Body of pancreas (tissue), 4 donors: ENCODE results near the gene EPHB2. TPM values are rescaled to one million over a fixed set of nuclear protein-coding genes. Genes with fewer than 3 reads are reported as not detected.

Source experiments
- ATAC-seq: fragments of 150-250 bp; one replicate; pipeline ENCODE4 v1.9.1; 2016
- DNase-seq, 4 donors: peaks; one replicate each; pipeline ENCODE4 v3.0.0-alpha.2; 2019
- H3K27ac ChIP-seq, 4 donors: fragments of 200-600 bp; sonication (generic); 1 replicate in 3 of 4; 2 replicates in 1 of 4; pipeline versions ENCODE4 v1.5.1 to v1.6.1; 2016 to 2019; ENCODE audit warnings: mild to moderate bottlenecking in 1 of 4, mixed read lengths in 1 of 4, moderate library complexity in 1 of 4
- H3K27me3 ChIP-seq, 2 donors: fragments of 200-600 bp; sonication (generic); one replicate each; pipeline ENCODE4 v1.6.0; 2016; ENCODE audit warnings: mild to moderate bottlenecking in 1 of 2
- H3K36me3 ChIP-seq, 2 donors: fragments of 200-600 bp; sonication (generic); replicated peaks in 1 of 2; 2 replicates each; pipeline ENCODE4 v1.5.1; 2016; ENCODE audit warnings: low read depth in 2 of 2; ENCODE audit not compliant: insufficient read depth in 1 of 2
- H3K4me1 ChIP-seq: fragments of 200-600 bp; sonication (generic); one replicate; pipeline ENCODE4 v1.6.0; 2016
- H3K4me3 ChIP-seq, 2 donors: fragments of 200-600 bp; sonication (generic); 1 replicate in 1 of 2; 2 replicates in 1 of 2; pipeline ENCODE4 v1.5.1; 2016 to 2019
- H3K9me3 ChIP-seq, 3 donors: fragments of 200-600 bp; sonication (generic); 1 replicate in 2 of 3; 2 replicates in 1 of 3; pipeline ENCODE4 v1.5.1; 2016
- CTCF ChIP-seq, 7 experiments: fragments of 450-650 bp in 4 of 7; fragments of 200-600 bp in 3 of 7; sonication (generic) in 3 of 7; IDR thresholded peaks; one replicate each; pipeline ENCODE4 v1.5.1; 2016 to 2019; ENCODE audit warnings: antibody characterized with exemption in 7 of 7
- POLR2A ChIP-seq, 3 donors: fragments of 450-650 bp; IDR thresholded peaks; one replicate each; pipeline ENCODE4 v1.6.1; 2016; ENCODE audit warnings: antibody characterized with exemption in 3 of 3, mild to moderate bottlenecking in 2 of 3
- WGBS, 2 donors: methylation state at CpG; one replicate each; pipeline ENCODE4 v1.1.5; 2017; 5-methylcytosine and 5-hydroxymethylcytosine counted together
- intact Hi-C: fragments of 100-400 bp; cut with DNase I; formaldehyde crosslinking; loops from one replicate; pipeline ENCODE4 v1.15.1; 2023
- total RNA-seq, 2 donors: library from RNA; depleted of rRNA; stranded (reverse); fragments of >200 nt; gene quantifications; one replicate each; pipeline ENCODE4 v1.1.0, GENCODE V29; 2016

Gene EPHB2
- total RNA-seq, 2 donors from 2014 or later: 2.9 to 7.9 TPM

GRCh38 chr1:22810378-22810777 is 99.7 kb downstream of the EPHB2 start:
- no peak for DNase-seq
- ATAC-seq: no peak
- WGBS, 2 donors: 33 to 64% methylated on average over 1 to 2 of the region's 2 CpGs
- no peak overlapping the region for H3K27ac ChIP-seq
- H3K27me3 ChIP-seq: no peaks in the 10 kb centered on the region
- TF ChIP-seq CTCF (IDR thresholded peaks at IDR 0.05): no peak
- TF ChIP-seq POLR2A (IDR thresholded peaks at IDR 0.05): no peak
- no peaks in the 10 kb centered on the region for H3K9me3 ChIP-seq
- H3K36me3 ChIP-seq: no peaks in the 10 kb centered on the region
- intact Hi-C loops: no loop called here
- H3K4me3 ChIP-seq: no peak overlapping the region
- peaks cover 10% of the 10 kb centered on the region for H3K4me1 ChIP-seq

GRCh38 chr1:22812092-22812880 is 101.6 kb downstream of the EPHB2 start:
- Histone ChIP-seq H3K4me1 (peaks cover 11% of the 10 kb centered on the region), H3K4me3 (no peak overlapping the region), H3K27ac (no peak overlapping the region), H3K9me3 (no peaks in the 10 kb centered on the region), H3K36me3 (no peaks in the 10 kb centered on the region), H3K27me3 (no peaks in the 10 kb centered on the region)
- intact Hi-C loops: no loop called here
- DNase-seq: no peak
- TF ChIP-seq CTCF (IDR thresholded peaks at IDR 0.05) (no peak), POLR2A (IDR thresholded peaks at IDR 0.05) (no peak)
- WGBS, 2 donors: 74 to 82% methylated on average over 18 of the region's 18 CpGs
- no peak for ATAC-seq

- H3K9me3 ChIP-seq: no peaks in the 10 kb centered on the region
- no peak for TF ChIP-seq POLR2A (IDR thresholded peaks at IDR 0.05)
- no peak for TF ChIP-seq CTCF (IDR thresholded peaks at IDR 0.05)
- peaks cover 11% of the 10 kb centered on the region for H3K4me1 ChIP-seq
- no peaks in the 10 kb centered on the region for H3K27me3 ChIP-seq
- no peak for ATAC-seq
- 78 to 81% methylated on average over 5 to 7 of the region's 7 CpGs for WGBS, 2 donors
- H3K36me3 ChIP-seq: no peaks in the 10 kb centered on the region
- H3K4me3 ChIP-seq: no peak overlapping the region
- H3K27ac ChIP-seq: no peak overlapping the region
- intact Hi-C loops: no loop called here
- no peak for DNase-seq
Observed at GRCh38 chr1:22812993-22813790, 102.6 kb downstream of the EPHB2 start.

GRCh38 chr1:22814176-22815042 is 103.8 kb downstream of the EPHB2 start:
- no peaks in the 10 kb centered on the region for H3K9me3 ChIP-seq
- no peaks in the 10 kb centered on the region for H3K27me3 ChIP-seq
- WGBS, 2 donors: 51 to 54% methylated on average over 14 to 18 of the region's 19 CpGs
- TF ChIP-seq POLR2A (IDR thresholded peaks at IDR 0.05) (no peak), CTCF (IDR thresholded peaks at IDR 0.05) (no peak)
- no peaks in the 10 kb centered on the region for H3K36me3 ChIP-seq
- DNase-seq: peak; percentile 47 to 80 (median 74)
- peak overlapping the region in 1 of 4 donors; percentile 21 for H3K27ac ChIP-seq
- no peak overlapping the region for H3K4me3 ChIP-seq
- intact Hi-C loops: no loop called here
- H3K4me1 ChIP-seq: peaks cover 11% of the 10 kb centered on the region
- ATAC-seq: peak; percentile 73
